ENCODE results near the gene MVP. TPM values are rescaled to one million over a fixed set of nuclear protein-coding genes. Genes with fewer than 3 reads are reported as not detected.

Gene MVP
- total RNA-seq, 1 experiment from 2014 or later: 27.3 TPM

- ChIA-PET CTCF (no interaction called here), POLR2A (ENCODE audit: unreplicated experiment) (no interaction called here)
- no peaks in the 10 kb centered on the region for H3K9me2 ChIP-seq (replicated peaks; ENCODE audit: low read length)
- no peak overlapping the region for H3K4me3 ChIP-seq (ENCODE audit: low read length)
- no peaks in the 10 kb centered on the region for H3K79me2 ChIP-seq (ENCODE audit: low read length)
- H3K27ac ChIP-seq (ENCODE audit: low read length): no peak overlapping the region
- H3F3A ChIP-seq (ENCODE audit: low read length, unreplicated experiment): no peaks in the 10 kb centered on the region
- no peaks in the 10 kb centered on the region for H3K36me3 ChIP-seq (ENCODE audit: low read depth, low read length)
- H3K27me3 ChIP-seq (ENCODE audit: low read length): no peaks in the 10 kb centered on the region
- BruUV-seq (replicated peaks): no TSS peak
- intact Hi-C loops (cut with micrococcal nuclease): no loop called here
- H2AFZ ChIP-seq (ENCODE audit: low read length): no peak overlapping the region
- H4K20me1 ChIP-seq (ENCODE audit: low read length): no peaks in the 10 kb centered on the region
- ATAC-seq: no peak
- DNase-seq: no peak
- TF ChIP-seq EZH2 (IDR thresholded peaks at IDR 0.05; ENCODE audit: low read length, unreplicated experiment) (no peak), CTCF (conservative IDR thresholded peaks at IDR 0.05; ENCODE audit: low read depth, low read length) (no peak), EZH2phosphoT487 (IDR thresholded peaks at IDR 0.05; ENCODE audit: borderline replicate concordance, low read length) (no peak)
- no peak overlapping the region for H3K9ac ChIP-seq (ENCODE audit: low read length)
- no peaks in the 10 kb centered on the region for H3K4me1 ChIP-seq (ENCODE audit: insufficient read depth, low read length)
- H3K4me2 ChIP-seq (ENCODE audit: low read length): no peak overlapping the region
- no peaks in the 10 kb centered on the region for H3K9me3 ChIP-seq (ENCODE audit: low read length)
Measured at GRCh38 chr16:29841631-29842030, 21.4 kb downstream of the MVP start.

GRCh38 chr16:29842732-29843346 is 22.6 kb downstream of the MVP start:
- no peaks in the 10 kb centered on the region for H3K79me2 ChIP-seq (ENCODE audit: low read length)
- ChIA-PET POLR2A (ENCODE audit: unreplicated experiment) (interaction anchor here (0.6 kb wide), 1 partner anchor 38 kb away, joined by 3 read pairs; no protein-coding TSS in a partner anchor), CTCF (interaction anchor here (0.9 kb wide), 1 partner anchor 23 kb away, joined by 8 read pairs; the partner anchor contains the start of gene MVP)
- DNase-seq (no peak), ATAC-seq (no peak)
- H3K4me2 ChIP-seq (ENCODE audit: low read length): no peak overlapping the region
- intact Hi-C loops (cut with micrococcal nuclease): no loop called here
- no peaks in the 10 kb centered on the region for H3K9me3 ChIP-seq (ENCODE audit: low read length)
- no peak for TF ChIP-seq EZH2 (IDR thresholded peaks at IDR 0.05; ENCODE audit: low read length, unreplicated experiment)
- TF ChIP-seq CTCF (conservative IDR thresholded peaks at IDR 0.05; ENCODE audit: low read depth, low read length): no peak; the same call in 1 of the 2 replicates
- TF ChIP-seq EZH2phosphoT487 (IDR thresholded peaks at IDR 0.05; ENCODE audit: borderline replicate concordance, low read length): no peak
- no peak overlapping the region for H3K9ac ChIP-seq (ENCODE audit: low read length)
- no peak overlapping the region for H3K27ac ChIP-seq (ENCODE audit: low read length)
- H3F3A ChIP-seq (ENCODE audit: low read length, unreplicated experiment): no peaks in the 10 kb centered on the region
- no peaks in the 10 kb centered on the region for H3K36me3 ChIP-seq (ENCODE audit: low read depth, low read length)
- no peaks in the 10 kb centered on the region for H3K27me3 ChIP-seq (ENCODE audit: low read length)
- BruUV-seq (replicated peaks): no TSS peak
- H3K4me3 ChIP-seq (ENCODE audit: low read length): no peak overlapping the region
- H2AFZ ChIP-seq (ENCODE audit: low read length): no peak overlapping the region
- no peaks in the 10 kb centered on the region for H4K20me1 ChIP-seq (ENCODE audit: low read length)
- no peaks in the 10 kb centered on the region for H3K9me2 ChIP-seq (replicated peaks; ENCODE audit: low read length)
- no peaks in the 10 kb centered on the region for H3K4me1 ChIP-seq (ENCODE audit: insufficient read depth, low read length)

GRCh38 chr16:29843931-29844330 is 23.7 kb downstream of the MVP start:
- Histone ChIP-seq H3K27ac (ENCODE audit: low read length) (no peak overlapping the region), H3K9me2 (replicated peaks; ENCODE audit: low read length) (no peaks in the 10 kb centered on the region), H3K79me2 (ENCODE audit: low read length) (no peaks in the 10 kb centered on the region), H3K4me1 (ENCODE audit: insufficient read depth, low read length) (no peaks in the 10 kb centered on the region), H3K4me3 (ENCODE audit: low read length) (no peak overlapping the region), H4K20me1 (ENCODE audit: low read length) (no peaks in the 10 kb centered on the region), H3K36me3 (ENCODE audit: low read depth, low read length) (no peaks in the 10 kb centered on the region), H3K4me2 (ENCODE audit: low read length) (no peak overlapping the region), H2AFZ (ENCODE audit: low read length) (no peak overlapping the region), H3F3A (ENCODE audit: low read length, unreplicated experiment) (no peaks in the 10 kb centered on the region), H3K9me3 (ENCODE audit: low read length) (no peaks in the 10 kb centered on the region), H3K27me3 (ENCODE audit: low read length) (no peaks in the 10 kb centered on the region), H3K9ac (ENCODE audit: low read length) (no peak overlapping the region)
- TF ChIP-seq EZH2phosphoT487 (IDR thresholded peaks at IDR 0.05; ENCODE audit: borderline replicate concordance, low read length) (no peak), CTCF (conservative IDR thresholded peaks at IDR 0.05; ENCODE audit: low read depth, low read length) (no peak), EZH2 (IDR thresholded peaks at IDR 0.05; ENCODE audit: low read length, unreplicated experiment) (no peak)
- no peak for DNase-seq
- intact Hi-C loops (cut with micrococcal nuclease): no loop called here
- CTCF ChIA-PET: no interaction called here
- POLR2A ChIA-PET (ENCODE audit: unreplicated experiment): no interaction called here
- no peak for ATAC-seq
- no TSS peak for BruUV-seq (replicated peaks)
